SK-N-SH (cell line): ENCODE results near the gene ITM2C. TPM values are rescaled to one million over a fixed set of nuclear protein-coding genes. Genes with fewer than 3 reads are reported as not detected.

Experiments
- CTCF ChIA-PET: fragments of 300-600, 350-600 bp; formaldehyde crosslinking; extraction: SDS; loops from one replicate; lab custom pipeline; 2021; lab: Yijun Ruan, JAX
- POLR2A ChIA-PET: fragments of 350-600 bp; sonication (Branson Sonifier 250); formaldehyde crosslinking; extraction: SDS; loops from one replicate; lab custom pipeline; 2020; ENCODE audit warnings: antibody characterized with exemption, inconsistent platforms; lab: Yijun Ruan, JAX
- DNase-seq: peaks from one replicate; pipeline ENCODE4 v3.0.0; 2012
- H2AFZ ChIP-seq: fragments of 200-600 bp; sonication (generic); 2 replicates; pipeline ENCODE4 v1.8.1; 2016; ENCODE audit warnings: antibody characterized with exemption, mild to moderate bottlenecking, low read depth
- H3F3A ChIP-seq: fragments of 200-600 bp; sonication (generic); replicated peaks from 2 replicates; pipeline ENCODE3; 2016; ENCODE audit warnings: antibody characterized with exemption, mild to moderate bottlenecking; ENCODE audit not compliant: insufficient read depth
- H3K27ac ChIP-seq, 2 experiments: fragments of 200-500 bp in 1 of 2; fragments of 200-600 bp in 1 of 2; sonication (Bioruptor generic) in 1 of 2; sonication (generic), shearing (Covaris generic) in 1 of 2; 2 replicates each; pipeline versions ENCODE4 v1.5.1 to v1.6.1; 2014 to 2016; ENCODE audit warnings: low read depth in 2 of 2, inconsistent platforms in 1 of 2, low read length in 1 of 2, mild to moderate bottlenecking in 1 of 2, mixed read lengths in 1 of 2
- H3K27me3 ChIP-seq: fragments of 200-600 bp; sonication (generic), shearing (Covaris generic); 2 replicates; pipeline ENCODE4 v1.6.1; 2016; ENCODE audit warnings: mixed run types; ENCODE audit not compliant: insufficient read depth
- H3K36me3 ChIP-seq, 2 experiments: fragments of 200-500 bp in 1 of 2; fragments of 200-600 bp in 1 of 2; sonication (Bioruptor generic) in 1 of 2; sonication (generic) in 1 of 2; replicated peaks in 1 of 2; 2 replicates each; pipeline versions ENCODE3 to v1.5.1; 2014 to 2016; ENCODE audit warnings: low read length in 1 of 2, mild to moderate bottlenecking in 1 of 2; ENCODE audit not compliant: insufficient read depth in 2 of 2, control insufficient read depth in 1 of 2
- H3K4me1 ChIP-seq, 2 experiments: fragments of 200-500 bp in 1 of 2; fragments of 200-600 bp in 1 of 2; sonication (Bioruptor generic) in 1 of 2; sonication (generic), shearing (Covaris generic) in 1 of 2; 2 replicates each; pipeline versions ENCODE4 v1.5.1 to v1.6.1; 2014 to 2016; ENCODE audit warnings: low read depth in 1 of 2, low read length in 1 of 2, mixed run types in 1 of 2; ENCODE audit not compliant: insufficient read depth in 2 of 2, control insufficient read depth in 1 of 2
- H3K4me2 ChIP-seq: fragments of 200-600 bp; sonication (generic), shearing (Covaris generic); 2 replicates; pipeline ENCODE4 v1.6.1; 2017; ENCODE audit warnings: mixed run types
- H3K4me3 ChIP-seq, 2 experiments: fragments of 200-500 bp in 1 of 2; fragments of 200-600 bp in 1 of 2; sonication (Bioruptor generic) in 1 of 2; sonication (generic), shearing (Covaris generic) in 1 of 2; 2 replicates each; pipeline versions ENCODE4 v1.5.1 to v1.8.1; 2014 to 2016; ENCODE audit warnings: low read depth in 2 of 2, inconsistent platforms in 1 of 2, low read length in 1 of 2, mild to moderate bottlenecking in 1 of 2, mixed read lengths in 1 of 2, moderate library complexity in 1 of 2
- H3K79me2 ChIP-seq: fragments of 200-600 bp; sonication (generic); 2 replicates; pipeline ENCODE4 v1.8.1; 2017; ENCODE audit warnings: mild to moderate bottlenecking; ENCODE audit not compliant: insufficient read depth
- H3K9ac ChIP-seq: fragments of 200-600 bp; sonication (generic); 2 replicates; pipeline ENCODE4 v1.6.1; 2017; ENCODE audit warnings: mixed run types
- H3K9me2 ChIP-seq: fragments of 200-600 bp; sonication (generic); 2 replicates; pipeline ENCODE4 v1.6.1; 2017; ENCODE audit warnings: mixed run types
- H3K9me3 ChIP-seq: fragments of 200-600 bp; sonication (generic); 2 replicates; pipeline ENCODE4 v1.6.1; 2017; ENCODE audit warnings: mixed run types, mild to moderate bottlenecking, moderate library complexity
- H4K20me1 ChIP-seq: fragments of 200-600 bp; sonication (generic); 2 replicates; pipeline ENCODE4 v1.6.1; 2017; ENCODE audit warnings: mild to moderate bottlenecking, mixed run types; ENCODE audit not compliant: insufficient read depth
- CTCF ChIP-seq: fragments of 200-600 bp; sonication (generic); IDR thresholded peaks from 2 replicates; pipeline ENCODE4 v1.6.1; 2017; ENCODE audit warnings: antibody characterized with exemption, mild to moderate bottlenecking, moderate library complexity
- FOSL2 ChIP-seq: IDR thresholded peaks from 2 replicates; pipeline ENCODE4 v1.4.0; 2012; ENCODE audit warnings: low read depth, mild to moderate bottlenecking, moderate library complexity, borderline replicate concordance
- FOXJ3 ChIP-seq: sonication (generic); formaldehyde crosslinking; IDR thresholded peaks from 2 replicates; pipeline ENCODE4 v1.5.1; 2020; ENCODE audit warnings: mild to moderate bottlenecking, missing genetic modification reagents
- FOXM1 ChIP-seq: IDR thresholded peaks from 2 replicates; pipeline ENCODE4 v1.4.0; 2012; ENCODE audit warnings: low read depth, mild to moderate bottlenecking
- GABPA ChIP-seq: IDR thresholded peaks from 2 replicates; pipeline ENCODE4 v1.4.0; 2012; ENCODE audit warnings: low read depth, mild to moderate bottlenecking
- JUND ChIP-seq: IDR thresholded peaks from 2 replicates; pipeline ENCODE4 v1.4.0; 2012
- NFIC ChIP-seq: IDR thresholded peaks from 2 replicates; pipeline ENCODE4 v1.4.0; 2012; ENCODE audit warnings: borderline replicate concordance
- POLR2AphosphoS5 ChIP-seq: IDR thresholded peaks from 2 replicates; pipeline ENCODE4 v1.6.1; 2012; ENCODE audit warnings: low read depth, low read length
- RAD21 ChIP-seq: IDR thresholded peaks from 2 replicates; pipeline ENCODE4 v1.6.1; 2012; ENCODE audit warnings: mild to moderate bottlenecking, low read length
- REST ChIP-seq: IDR thresholded peaks from 2 replicates; pipeline ENCODE4 v1.6.1; 2012; ENCODE audit warnings: mild to moderate bottlenecking, low read depth, low read length, moderate library complexity
- RFX5 ChIP-seq: IDR thresholded peaks from 2 replicates; pipeline ENCODE4 v1.6.1; 2012; ENCODE audit warnings: mild to moderate bottlenecking, improper control_type of control experiment, low read length
- SIN3A ChIP-seq: IDR thresholded peaks from 2 replicates; pipeline ENCODE4 v1.6.1; 2012; ENCODE audit warnings: low read depth, mild to moderate bottlenecking, low read length, moderate library complexity, borderline replicate concordance
- SMC3 ChIP-seq: IDR thresholded peaks from 2 replicates; pipeline ENCODE4 v1.6.1; 2012; ENCODE audit warnings: low read depth, low read length, improper control_type of control experiment
- TAF1 ChIP-seq: IDR thresholded peaks from 2 replicates; pipeline ENCODE4 v1.6.1; 2012; ENCODE audit warnings: low read depth, mild to moderate bottlenecking, low read length, moderate library complexity, borderline replicate concordance
- TCF12 ChIP-seq: IDR thresholded peaks from 2 replicates; pipeline ENCODE4 v1.4.0; 2012
- TEAD4 ChIP-seq: IDR thresholded peaks from 2 replicates; pipeline ENCODE4 v1.4.0; 2012; ENCODE audit warnings: mild to moderate bottlenecking, borderline replicate concordance; ENCODE audit not compliant: insufficient read depth
- USF1 ChIP-seq: IDR thresholded peaks from 2 replicates; pipeline ENCODE4 v1.4.0; 2012; ENCODE audit warnings: low read depth, borderline replicate concordance
- USF2 ChIP-seq: fragments of 150-350 bp; IDR thresholded peaks from 2 replicates; pipeline ENCODE4 v1.6.1; 2017; ENCODE audit warnings: antibody characterized with exemption, low read length, low read depth, borderline replicate concordance
- YY1 ChIP-seq: IDR thresholded peaks from 2 replicates; pipeline ENCODE4 v1.4.0; 2012; ENCODE audit warnings: low read depth, mild to moderate bottlenecking
- ZBTB33 ChIP-seq: IDR thresholded peaks from 2 replicates; pipeline ENCODE4 v1.4.0; 2012; ENCODE audit warnings: low read depth, borderline replicate concordance
- WGBS: methylation state at CpG from one replicate; pipeline ENCODE4 v1.1.6; 2017; ENCODE audit warnings: low lambda C conversion rate; 5-methylcytosine and 5-hydroxymethylcytosine counted together
- polyA plus RNA-seq, 3 experiments: library from polyadenylated mRNA; depleted of rRNA; stranded (reverse); fragments of >200 nt; gene quantifications; 2 replicates each; pipeline ENCODE4 v1.2.3, GENCODE V29; 2012

ITM2C gene
- polyA plus RNA-seq, 1 of the 3 experiments (the other 2 are of a cell fraction) = 288 TPM

- POLR2A ChIA-PET = no interaction called here
- CTCF ChIA-PET = interaction anchor here (1.1 to 6.5 kb wide), 5 partner anchors 18 to 223 kb away, joined by 3 to 38 read pairs (median 6); no protein-coding TSS in a partner anchor
- no peak overlapping the region for H2AFZ ChIP-seq
Measured at GRCh38 chr2:230829959-230830358, 34.8 kb upstream of the ITM2C start.

GRCh38 chr2:230830428-230830827 is 34.3 kb upstream of the ITM2C start:
- peaks cover 7% of the 10 kb centered on the region; the same call in 1 of the 2 replicates for H3K27me3 ChIP-seq
- no peaks in the 10 kb centered on the region for H3K9me3 ChIP-seq
- no peaks in the 10 kb centered on the region for H3K79me2 ChIP-seq
- H2AFZ ChIP-seq = no peak overlapping the region
- CTCF ChIA-PET = interaction anchor here (1.2 to 6.5 kb wide), 5 partner anchors 17 to 222 kb away, joined by 3 to 38 read pairs (median 6); no protein-coding TSS in a partner anchor
- TF ChIP-seq FOSL2 (no peak), USF1 (no peak), TEAD4 (no peak), SIN3A (no peak), FOXM1 (no peak), NFIC (no peak), ZBTB33 (no peak), TCF12 (no peak), RFX5 (no peak), CTCF (no peak), TAF1 (no peak), JUND (no peak), YY1 (no peak), FOXJ3 (CRISPR knock-in tag) (no peak), SMC3 (no peak), RAD21 (no peak), USF2 (no peak), REST (no peak), POLR2AphosphoS5 (no peak)
- TF ChIP-seq, all 33 proteins: peak for 0
- no peak for DNase-seq
- 61% methylated on average over 7 of the region's 7 CpGs for WGBS
- Histone ChIP-seq H3K27ac (no peak overlapping the region), H3K4me1 (no peaks in the 10 kb centered on the region), H3F3A (no peaks in the 10 kb centered on the region), H3K9me2 (no peaks in the 10 kb centered on the region), H3K36me3 (no peaks in the 10 kb centered on the region), H3K9ac (no peak overlapping the region), H3K4me3 (no peak overlapping the region), H4K20me1 (no peaks in the 10 kb centered on the region), H3K4me2 (no peak overlapping the region)
- POLR2A ChIA-PET = no interaction called here

More at GRCh38 chr2:230829959-230830358, 34.8 kb upstream of the ITM2C start:
- H3K36me3 ChIP-seq = no peaks in the 10 kb centered on the region
- H3K9ac ChIP-seq = no peak overlapping the region
- DNase-seq = no peak
- no peaks in the 10 kb centered on the region for H3K79me2 ChIP-seq
- no peak overlapping the region for H3K4me2 ChIP-seq
- no peaks in the 10 kb centered on the region for H4K20me1 ChIP-seq
- H3K4me3 ChIP-seq = no peak overlapping the region
- no peaks in the 10 kb centered on the region for H3F3A ChIP-seq
- H3K9me3 ChIP-seq = no peaks in the 10 kb centered on the region
- WGBS = 82% methylated on average over 3 of the region's 7 CpGs
- H3K27ac ChIP-seq = no peak overlapping the region
- no peak for TF ChIP-seq GABPA
- no peaks in the 10 kb centered on the region for H3K4me1 ChIP-seq
- H3K9me2 ChIP-seq = no peaks in the 10 kb centered on the region
- peaks cover 7% of the 10 kb centered on the region; the same call in 1 of the 2 replicates for H3K27me3 ChIP-seq
